Activated B cell treated with CpG ODN at 0.5 μM for 24 hours (primary cell): ENCODE measurements around the gene GREB1L. TPM values are rescaled to one million over a fixed set of nuclear protein-coding genes. Genes with fewer than 3 reads are reported as not detected.

Experiments used
- ATAC-seq: fragments of 200-7000 bp; cut with Tn5 transposase; one replicate; pipeline ENCODE4 v1.10.0; 2021; ENCODE audit warnings: low read depth, mild to moderate bottlenecking, moderate library complexity
- CTCF ChIA-PET: fragments of 350-600 bp; sonication (Branson Sonifier 250); formaldehyde crosslinking; loops from one replicate; lab custom pipeline; 2021; ENCODE audit warnings: antibody characterized with exemption; lab: Charles Lee
- POLR2A ChIA-PET: fragments of 350-600 bp; sonication (Branson Sonifier 250); formaldehyde crosslinking; loops from one replicate; lab custom pipeline; 2021; ENCODE audit warnings: antibody characterized with exemption; lab: Charles Lee
- DNase-seq: peaks from one replicate; pipeline ENCODE4 v3.0.0; 2022
- H3K27ac Mint-ChIP-seq: one replicate; pipeline ENCODE4 v1.8.0; 2020; ENCODE audit warnings: mixed read lengths
- H3K27me3 Mint-ChIP-seq: one replicate; pipeline ENCODE4 v1.8.0; 2021; ENCODE audit warnings: mixed read lengths
- H3K36me3 Mint-ChIP-seq: one replicate; pipeline ENCODE4 v1.8.0; 2021; ENCODE audit warnings: low read depth, mixed read lengths
- H3K4me1 Mint-ChIP-seq: one replicate; pipeline ENCODE4 v1.8.0; 2021; ENCODE audit warnings: mixed read lengths
- H3K4me3 Mint-ChIP-seq: one replicate; pipeline ENCODE4 v1.8.0; 2020; ENCODE audit warnings: mild to moderate bottlenecking, mixed read lengths
- H3K9me3 Mint-ChIP-seq: one replicate; pipeline ENCODE4 v1.8.0; 2020; ENCODE audit warnings: mixed read lengths
- CTCF ChIP-seq: fragments of 200-600 bp; IDR thresholded peaks from one replicate; pipeline ENCODE4 v1.8.0; 2022; ENCODE audit warnings: antibody characterized with exemption, mild to moderate bottlenecking
- intact Hi-C: fragments of 100-400 bp; cut with micrococcal nuclease; formaldehyde crosslinking; loops from one replicate; pipeline ENCODE4 v1.15.1; 2024
- total RNA-seq: library from RNA; stranded (reverse); gene quantifications from 2 replicates; pipeline ENCODE4 v1.2.3, GENCODE V29; 2022

Gene GREB1L
- total RNA-seq, 1 donor from 2014 or later, result not detected

GRCh38 chr18:21262979-21263378, 20.9 kb downstream of the GREB1L start:
- ATAC-seq (no peak), DNase-seq (no peak)
- Mint-ChIP-seq H3K27ac (no peak overlapping the region), H3K9me3 (no peaks in the 10 kb centered on the region), H3K4me1 (no peaks in the 10 kb centered on the region), H3K36me3 (no peaks in the 10 kb centered on the region), H3K4me3 (no peak overlapping the region), H3K27me3 (peaks cover 9% of the 10 kb centered on the region)
- POLR2A ChIA-PET, result no interaction called here
- intact Hi-C loops, result no loop called here
- CTCF ChIA-PET, result no interaction called here
- no peak for TF ChIP-seq CTCF

- no peak overlapping the region for H3K27ac Mint-ChIP-seq
These were observed 22.6 kb downstream of the GREB1L start for GRCh38 chr18:21264651-21265050.

GRCh38 chr18:21265971-21266673, 24.1 kb downstream of the GREB1L start:
- H3K36me3 Mint-ChIP-seq, result no peaks in the 10 kb centered on the region
- H3K27ac Mint-ChIP-seq, result no peak overlapping the region
- intact Hi-C loops, result no loop called here
- CTCF ChIA-PET, result no interaction called here
- no peak for TF ChIP-seq CTCF
- peaks cover 4% of the 10 kb centered on the region for H3K27me3 Mint-ChIP-seq
- POLR2A ChIA-PET, result no interaction called here
- H3K4me3 Mint-ChIP-seq, result no peak overlapping the region
- H3K4me1 Mint-ChIP-seq, result no peaks in the 10 kb centered on the region
- no peaks in the 10 kb centered on the region for H3K9me3 Mint-ChIP-seq
- ATAC-seq (no peak), DNase-seq (no peak)

More at GRCh38 chr18:21264651-21265050, 22.6 kb downstream of the GREB1L start:
- POLR2A ChIA-PET, result no interaction called here
- ATAC-seq (no peak), DNase-seq (no peak)
- H3K4me1 Mint-ChIP-seq, result no peaks in the 10 kb centered on the region
- no peaks in the 10 kb centered on the region for H3K9me3 Mint-ChIP-seq
- CTCF ChIA-PET, result no interaction called here
- intact Hi-C loops, result no loop called here
- peaks cover 4% of the 10 kb centered on the region for H3K27me3 Mint-ChIP-seq
- no peaks in the 10 kb centered on the region for H3K36me3 Mint-ChIP-seq
- no peak overlapping the region for H3K4me3 Mint-ChIP-seq
- no peak for TF ChIP-seq CTCF

GRCh38 chr18:21267400-21267799, 25.4 kb downstream of the GREB1L start:
- Mint-ChIP-seq H3K4me3 (no peak overlapping the region), H3K27ac (no peak overlapping the region), H3K9me3 (no peaks in the 10 kb centered on the region), H3K4me1 (no peaks in the 10 kb centered on the region), H3K27me3 (peaks cover 4% of the 10 kb centered on the region), H3K36me3 (no peaks in the 10 kb centered on the region)
- DNase-seq (no peak), ATAC-seq (no peak)
- ChIA-PET POLR2A (no interaction called here), CTCF (no interaction called here)
- intact Hi-C loops, result no loop called here
- no peak for TF ChIP-seq CTCF

GRCh38 chr18:21269349-21269748, 27.3 kb downstream of the GREB1L start:
- no peaks in the 10 kb centered on the region for H3K4me1 Mint-ChIP-seq
- H3K4me3 Mint-ChIP-seq, result no peak overlapping the region
- CTCF ChIA-PET, result no interaction called here
- intact Hi-C loops, result no loop called here
- no peaks in the 10 kb centered on the region for H3K36me3 Mint-ChIP-seq
- no peak for ATAC-seq
- no peak for DNase-seq
- no peaks in the 10 kb centered on the region for H3K9me3 Mint-ChIP-seq
- POLR2A ChIA-PET, result no interaction called here
- no peak for TF ChIP-seq CTCF
- peaks cover 4% of the 10 kb centered on the region for H3K27me3 Mint-ChIP-seq
- no peak overlapping the region for H3K27ac Mint-ChIP-seq
